PC-3 (cell line): ENCODE results near the gene NHLH1.

Experiments used
- CTCF ChIP-seq: fragments of 300-600 bp; sonication (generic); conservative IDR thresholded peaks from 2 replicates; pipeline ENCODE4 v1.5.1; 2017; ENCODE audit warnings: antibody characterized with exemption, low read depth, mild to moderate bottlenecking, low read length
- EZH2 ChIP-seq: fragments of 300-600 bp; sonication (generic); IDR thresholded peaks from one replicate; pipeline ENCODE4 v1.6.1; 2017; ENCODE audit warnings: antibody characterized with exemption, mild to moderate bottlenecking, low read length; ENCODE audit not compliant: unreplicated experiment

- TF ChIP-seq EZH2 (no peak), CTCF (no peak)
Measured at GRCh38 chr1:160367516-160367900, 637 bp downstream of the NHLH1 start.
